ENCODE results near the gene NCR3LG1.

NCR3LG1 gene

GRCh38 chr11:17366495-17366894 is 14.9 kb downstream of the NCR3LG1 start:
- Histone ChIP-seq H3K27ac (peak overlapping the region; percentile 52), H3K36me3 (no peaks in the 10 kb centered on the region), H3K27me3 (no peaks in the 10 kb centered on the region), H3K4me3 (ENCODE audit: low read depth in 1 of 2, low read length in 1 of 2) (no peak overlapping the region), H3K4me1 (ENCODE audit: control insufficient read depth in 1 of 2, insufficient read depth in 1 of 2, low read depth in 1 of 2, low read length in 1 of 2) (peaks cover 32 to 34% of the 10 kb centered on the region in 2 experiments), H3K9me3 (peaks cover 21% of the 10 kb centered on the region)
- TF ChIP-seq CTCF (IDR thresholded peaks at IDR 0.05) = no peak

- Histone ChIP-seq H3K36me3 (no peaks in the 10 kb centered on the region), H3K27ac (no peak overlapping the region), H3K4me3 (ENCODE audit: low read depth in 1 of 2, low read length in 1 of 2) (no peak overlapping the region), H3K27me3 (no peaks in the 10 kb centered on the region), H3K9me3 (peaks cover 41% of the 10 kb centered on the region), H3K4me1 (ENCODE audit: control insufficient read depth in 1 of 2, insufficient read depth in 1 of 2, low read depth in 1 of 2, low read length in 1 of 2) (peaks cover 32 to 34% of the 10 kb centered on the region in 2 experiments)
- no peak for TF ChIP-seq CTCF (IDR thresholded peaks at IDR 0.05)
Observed at GRCh38 chr11:17368551-17368950, 17.0 kb downstream of the NCR3LG1 start.

- Histone ChIP-seq H3K9me3 (peaks cover 44% of the 10 kb centered on the region), H3K36me3 (no peaks in the 10 kb centered on the region)
Observed at GRCh38 chr11:17369094-17369493, 17.5 kb downstream of the NCR3LG1 start.

GRCh38 chr11:17369684-17370243 is 18.2 kb downstream of the NCR3LG1 start:
- peaks cover 44% of the 10 kb centered on the region for H3K9me3 ChIP-seq
- H3K4me3 ChIP-seq (ENCODE audit: low read depth in 1 of 2, low read length in 1 of 2) = no peak overlapping the region
- H3K4me1 ChIP-seq (ENCODE audit: control insufficient read depth in 1 of 2, insufficient read depth in 1 of 2, low read depth in 1 of 2, low read length in 1 of 2) = peaks cover 32 to 34% of the 10 kb centered on the region in 2 experiments
- H3K36me3 ChIP-seq = no peaks in the 10 kb centered on the region
- TF ChIP-seq CTCF (IDR thresholded peaks at IDR 0.05) = no peak
- H3K27me3 ChIP-seq = no peaks in the 10 kb centered on the region
- H3K27ac ChIP-seq = no peak overlapping the region

More at GRCh38 chr11:17369094-17369493, 17.5 kb downstream of the NCR3LG1 start:
- no peaks in the 10 kb centered on the region for H3K27me3 ChIP-seq
- peaks cover 32 to 34% of the 10 kb centered on the region in 2 experiments for H3K4me1 ChIP-seq (ENCODE audit: control insufficient read depth in 1 of 2, insufficient read depth in 1 of 2, low read depth in 1 of 2, low read length in 1 of 2)
- no peak for TF ChIP-seq CTCF (IDR thresholded peaks at IDR 0.05)
- H3K4me3 ChIP-seq (ENCODE audit: low read depth in 1 of 2, low read length in 1 of 2) = no peak overlapping the region
- no peak overlapping the region for H3K27ac ChIP-seq

GRCh38 chr11:17371614-17372013 is 20.0 kb downstream of the NCR3LG1 start:
- Histone ChIP-seq H3K9me3 (peaks cover 53% of the 10 kb centered on the region), H3K27ac (no peak overlapping the region), H3K4me1 (ENCODE audit: control insufficient read depth in 1 of 2, insufficient read depth in 1 of 2, low read depth in 1 of 2, low read length in 1 of 2) (peaks cover 18 to 20% of the 10 kb centered on the region in 2 experiments), H3K36me3 (no peaks in the 10 kb centered on the region), H3K4me3 (ENCODE audit: low read depth in 1 of 2, low read length in 1 of 2) (no peak overlapping the region), H3K27me3 (no peaks in the 10 kb centered on the region)
- TF ChIP-seq CTCF (IDR thresholded peaks at IDR 0.05) = no peak

Measured in neutrophil (primary cell).